HG03442 (cell line): ENCODE results near the gene PIK3R5.
A peak's percentile ranks its signal among the peaks of the same experiment; 100 is the strongest.

ENCODE experiments used
- ATAC-seq: cut with Tn5 transposase; IDR thresholded peaks from one replicate; pipeline ENCODE4 v1.9.1; 2021; ENCODE audit warnings: mild to moderate bottlenecking, moderate library complexity; ENCODE audit not compliant: unreplicated experiment

The PIK3R5 gene

GRCh38 chr17:8925141-8925540 is 40.4 kb downstream of the PIK3R5 start:
- no peak for ATAC-seq

- peak; percentile 64 for ATAC-seq
Observed at GRCh38 chr17:8924595-8924994, 40.9 kb downstream of the PIK3R5 start.

GRCh38 chr17:8923762-8924161 is 41.7 kb downstream of the PIK3R5 start:
- ATAC-seq, result no peak

- ATAC-seq, result no peak
Observed at GRCh38 chr17:8922928-8923327, 42.6 kb downstream of the PIK3R5 start.

GRCh38 chr17:8922451-8922850 is 43.1 kb downstream of the PIK3R5 start:
- ATAC-seq, result no peak

- no peak for ATAC-seq
Observed at GRCh38 chr17:8921147-8921546, 44.4 kb downstream of the PIK3R5 start.

- no peak for ATAC-seq
Observed at GRCh38 chr17:8918807-8919465, 46.6 kb downstream of the PIK3R5 start.

- ATAC-seq, result no peak
Observed at GRCh38 chr17:8916466-8916865, 49.0 kb downstream of the PIK3R5 start.

- no peak for ATAC-seq
Observed at GRCh38 chr17:8914554-8914953, 51.0 kb downstream of the PIK3R5 start.

- ATAC-seq, result no peak
Observed at GRCh38 chr17:8913879-8914278, 51.6 kb downstream of the PIK3R5 start.

GRCh38 chr17:8913091-8913490 is 52.4 kb downstream of the PIK3R5 start:
- no peak for ATAC-seq

GRCh38 chr17:8912084-8912981 is 53.2 kb downstream of the PIK3R5 start:
- no peak for ATAC-seq

- no peak for ATAC-seq
Observed at GRCh38 chr17:8910969-8911604, 54.4 kb downstream of the PIK3R5 start.

GRCh38 chr17:8909586-8910270 is 55.8 kb downstream of the PIK3R5 start:
- no peak for ATAC-seq

- ATAC-seq, result no peak
Observed at GRCh38 chr17:8905331-8905730, 60.2 kb downstream of the PIK3R5 start.

GRCh38 chr17:8904686-8905085 is 60.8 kb downstream of the PIK3R5 start:
- no peak for ATAC-seq

- ATAC-seq, result no peak
Observed at GRCh38 chr17:8904201-8904600, 61.3 kb downstream of the PIK3R5 start.

GRCh38 chr17:8900626-8901585 is 64.6 kb downstream of the PIK3R5 start:
- no peak for ATAC-seq

- ATAC-seq, result no peak
Observed at GRCh38 chr17:8900207-8900606, 65.3 kb downstream of the PIK3R5 start.

GRCh38 chr17:8898636-8899035 is 66.9 kb downstream of the PIK3R5 start:
- ATAC-seq, result no peak
